SU-DHL-6 (cell line): ENCODE results near the gene RRP15.

Experiments used
- EZH2phosphoT487 ChIP-seq: fragments of 200-600 bp; sonication (generic), shearing (Covaris generic); conservative IDR thresholded peaks from 2 replicates; pipeline ENCODE4 v1.6.1; 2018; ENCODE audit warnings: mild to moderate bottlenecking, antibody characterized with exemption, low read length, moderate library complexity, mixed read lengths
- TF ChIP-seq, protein P1 (sequence below): fragments of 200-600 bp; sonication (generic); IDR thresholded peaks from one replicate; pipeline ENCODE4 v1.5.1; 2017; ENCODE audit warnings: antibody characterized with exemption, mild to moderate bottlenecking, low read length, moderate library complexity; ENCODE audit not compliant: insufficient read depth, poor library complexity, severe bottlenecking

DNA sequence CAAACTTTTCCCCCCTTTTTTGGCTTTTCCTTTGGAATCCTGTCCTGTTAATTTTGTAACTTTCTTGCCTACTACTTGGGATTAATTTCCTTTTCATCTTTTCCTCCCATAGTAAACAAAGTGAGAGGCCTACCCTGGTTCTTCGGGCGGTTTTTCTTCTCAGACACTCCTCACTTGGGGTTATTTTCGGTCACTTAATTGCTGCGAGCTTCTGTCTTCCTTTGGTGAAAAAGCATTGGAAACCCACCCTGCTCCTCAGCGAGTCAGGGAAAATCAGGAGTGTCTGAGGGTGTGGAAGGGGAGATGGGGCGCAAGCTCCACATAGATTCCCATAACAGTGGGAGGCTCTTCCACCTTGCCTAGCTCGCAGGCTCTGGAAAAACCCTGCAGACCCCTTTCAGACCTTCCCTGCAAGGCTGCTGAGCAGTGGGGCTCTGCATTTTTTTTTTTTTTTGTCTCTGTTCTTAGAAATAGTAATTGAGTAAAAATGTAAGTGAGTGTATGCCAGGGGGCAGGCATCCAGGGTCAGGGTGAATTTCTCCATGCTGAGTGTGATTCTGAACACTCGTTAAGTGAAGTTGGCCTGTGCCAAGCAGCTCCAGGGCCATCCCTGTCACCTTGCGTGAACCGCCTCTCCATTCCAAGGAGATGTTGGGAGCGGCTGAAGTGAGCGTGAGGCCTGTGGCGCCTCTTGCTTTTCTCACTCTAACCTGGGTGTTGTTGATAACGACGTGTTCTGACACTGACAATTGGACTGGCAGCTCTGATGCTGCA lies 80.3 kb downstream of the RRP15 start:
- TF ChIP-seq, protein P1, sequence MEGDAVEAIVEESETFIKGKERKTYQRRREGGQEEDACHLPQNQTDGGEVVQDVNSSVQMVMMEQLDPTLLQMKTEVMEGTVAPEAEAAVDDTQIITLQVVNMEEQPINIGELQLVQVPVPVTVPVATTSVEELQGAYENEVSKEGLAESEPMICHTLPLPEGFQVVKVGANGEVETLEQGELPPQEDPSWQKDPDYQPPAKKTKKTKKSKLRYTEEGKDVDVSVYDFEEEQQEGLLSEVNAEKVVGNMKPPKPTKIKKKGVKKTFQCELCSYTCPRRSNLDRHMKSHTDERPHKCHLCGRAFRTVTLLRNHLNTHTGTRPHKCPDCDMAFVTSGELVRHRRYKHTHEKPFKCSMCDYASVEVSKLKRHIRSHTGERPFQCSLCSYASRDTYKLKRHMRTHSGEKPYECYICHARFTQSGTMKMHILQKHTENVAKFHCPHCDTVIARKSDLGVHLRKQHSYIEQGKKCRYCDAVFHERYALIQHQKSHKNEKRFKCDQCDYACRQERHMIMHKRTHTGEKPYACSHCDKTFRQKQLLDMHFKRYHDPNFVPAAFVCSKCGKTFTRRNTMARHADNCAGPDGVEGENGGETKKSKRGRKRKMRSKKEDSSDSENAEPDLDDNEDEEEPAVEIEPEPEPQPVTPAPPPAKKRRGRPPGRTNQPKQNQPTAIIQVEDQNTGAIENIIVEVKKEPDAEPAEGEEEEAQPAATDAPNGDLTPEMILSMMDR = no peak
- TF ChIP-seq EZH2phosphoT487 = no peak
